Heart left ventricle (tissue), 13 donors: ENCODE measurements around the gene OR5H1.

Experiments used
- CTCF ChIP-seq, 12 donors: fragments of 200-600 bp; sonication (generic) in 4 of 12; IDR thresholded peaks; one replicate each; pipeline versions ENCODE4 v1.5.0 to v1.8.0; 2018 to 2022; ENCODE audit warnings: antibody characterized with exemption in 12 of 12, mild to moderate bottlenecking in 5 of 12
- POLR2A ChIP-seq, 2 donors: fragments of 450-650 bp; IDR thresholded peaks; one replicate each; pipeline ENCODE4 v1.6.1; 2017; ENCODE audit warnings: antibody characterized with exemption in 2 of 2, mild to moderate bottlenecking in 2 of 2, moderate library complexity in 2 of 2
- donor health status: ischemic (EF 13 %, LVEDD 7.1; RV severe dilation, severe dysfunction).
- donor health status: DM: no; HTN: yes; CAD: no.
- donor health status: DM: no; HTN: no; CAD: no.
- donor health status: ischemic (EF 25% LVEDD 6.9; RV normal size, moderate dysfunction).
- donor health status: ischemic (EF 25% LVEDD 5.7; RV mildly dilated, moderate dysfunction).
- donor health status: ischemic (EF 35%, LVEDD 5.7; RV mildly dilated, moderate dysfunction).
- donor health status: nonischemic (EF 11% LVEDD 7.7; RV severe dilation, severe dysfunction).
- donor health status: DM: yes; HTN: yes; CAD: no.
- donor health status: PGD.
- donor health status: ischemic (EF 29% LVEDD 5.4; RV normal size, mild dysfunction).
- donor health status: nonischemic (EF 23%, LVEDD 6.1; RV moderate dilation, normal function).

- no peak for TF ChIP-seq CTCF (IDR thresholded peaks at IDR 0.05)
- no peak for TF ChIP-seq POLR2A (IDR thresholded peaks at IDR 0.05)
These were observed 16.3 kb upstream of the OR5H1 start for GRCh38 chr3:98114264-98114663.
